Stimulated activated naive CD8-positive, alpha-beta T cell treated with anti-CD3 and anti-CD28 coated beads, Interleukin-15, amount 100 ng/mL, for 72 hours (primary cell): ENCODE data around the gene TNFRSF1A.

Source experiments
- ATAC-seq: fragments of 150-1000 bp; cut with Tn5 transposase; 2 replicates; pipeline ENCODE4 v1.10.0; 2021; ENCODE audit warnings: mild to moderate bottlenecking, moderate library complexity
- DNase-seq, 2 donors: peaks; one replicate each; pipeline ENCODE4 v3.0.0; 2021 to 2022
- H3K27ac Mint-ChIP-seq, 2 donors: one replicate each; pipeline ENCODE4 v1.8.0; 2022; ENCODE audit warnings: mild to moderate bottlenecking in 2 of 2, mixed read lengths in 2 of 2, moderate library complexity in 2 of 2
- H3K27me3 Mint-ChIP-seq: one replicate; pipeline ENCODE4 v1.8.0; 2022; ENCODE audit warnings: mixed read lengths
- H3K4me1 Mint-ChIP-seq: one replicate; pipeline ENCODE4 v1.8.0; 2022; ENCODE audit warnings: mild to moderate bottlenecking, mixed read lengths
- H3K4me3 Mint-ChIP-seq, 2 donors: one replicate each; pipeline ENCODE4 v1.8.0; 2022; ENCODE audit warnings: mild to moderate bottlenecking in 2 of 2, mixed read lengths in 2 of 2, moderate library complexity in 1 of 2
- H3K9me3 Mint-ChIP-seq, 2 donors: one replicate each; pipeline ENCODE4 v1.8.0; 2022; ENCODE audit warnings: mixed read lengths in 2 of 2

Gene TNFRSF1A

DNA sequence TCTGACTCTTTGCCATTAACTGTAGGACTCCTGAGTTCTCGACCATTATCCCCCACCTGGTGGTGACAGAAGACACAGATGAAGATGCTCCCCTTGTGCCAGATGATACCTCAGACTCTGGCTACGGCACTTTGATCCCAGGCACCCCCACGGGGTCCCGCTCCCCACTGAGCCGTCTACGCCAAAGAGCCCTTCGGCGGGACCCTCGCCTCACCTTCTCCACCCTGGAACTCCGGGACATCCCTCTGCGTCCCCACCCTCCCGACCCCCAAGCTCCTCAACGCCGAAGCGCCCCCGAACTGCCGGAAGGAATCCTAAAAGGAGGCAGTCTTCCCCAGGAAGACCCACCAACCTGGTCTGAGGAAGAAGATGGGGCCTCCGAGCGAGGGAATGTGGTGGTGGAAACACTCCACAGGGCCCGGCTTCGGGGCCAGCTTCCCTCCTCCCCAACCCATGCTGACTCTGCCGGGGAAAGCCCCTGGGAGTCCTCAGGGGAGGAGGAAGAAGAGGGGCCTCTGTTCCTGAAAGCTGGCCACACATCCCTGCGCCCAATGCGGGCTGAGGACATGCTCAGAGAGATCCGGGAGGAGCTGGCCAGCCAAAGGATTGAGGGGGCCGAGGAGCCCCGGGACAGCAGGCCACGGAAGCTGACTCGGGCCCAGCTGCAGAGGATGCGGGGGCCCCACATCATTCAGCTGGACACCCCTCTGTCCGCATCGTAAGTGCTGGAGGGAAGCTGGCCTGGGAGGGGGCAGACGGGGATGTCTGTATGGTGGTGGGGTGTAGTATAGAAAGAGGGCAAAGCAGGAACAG, 14.4 kb downstream of the TNFRSF1A start:
- DNase-seq (no peak), ATAC-seq (no peak)
- Mint-ChIP-seq H3K4me1 (peaks cover 71% of the 10 kb centered on the region), H3K27ac (no peak overlapping the region), H3K4me3 (no peak overlapping the region), H3K9me3 (no peaks in the 10 kb centered on the region), H3K27me3 (no peaks in the 10 kb centered on the region)

GRCh38 chr12:6326316-6327228, 15.3 kb downstream of the TNFRSF1A start:
- ATAC-seq (peak; percentile 57), DNase-seq (no peak)
- H3K4me1 Mint-ChIP-seq, result peaks cover 70% of the 10 kb centered on the region
- H3K27me3 Mint-ChIP-seq, result no peaks in the 10 kb centered on the region
- no peak overlapping the region for H3K4me3 Mint-ChIP-seq
- peak overlapping the region in 1 of 2 donors; percentile 36 for H3K27ac Mint-ChIP-seq
- no peaks in the 10 kb centered on the region for H3K9me3 Mint-ChIP-seq

DNA sequence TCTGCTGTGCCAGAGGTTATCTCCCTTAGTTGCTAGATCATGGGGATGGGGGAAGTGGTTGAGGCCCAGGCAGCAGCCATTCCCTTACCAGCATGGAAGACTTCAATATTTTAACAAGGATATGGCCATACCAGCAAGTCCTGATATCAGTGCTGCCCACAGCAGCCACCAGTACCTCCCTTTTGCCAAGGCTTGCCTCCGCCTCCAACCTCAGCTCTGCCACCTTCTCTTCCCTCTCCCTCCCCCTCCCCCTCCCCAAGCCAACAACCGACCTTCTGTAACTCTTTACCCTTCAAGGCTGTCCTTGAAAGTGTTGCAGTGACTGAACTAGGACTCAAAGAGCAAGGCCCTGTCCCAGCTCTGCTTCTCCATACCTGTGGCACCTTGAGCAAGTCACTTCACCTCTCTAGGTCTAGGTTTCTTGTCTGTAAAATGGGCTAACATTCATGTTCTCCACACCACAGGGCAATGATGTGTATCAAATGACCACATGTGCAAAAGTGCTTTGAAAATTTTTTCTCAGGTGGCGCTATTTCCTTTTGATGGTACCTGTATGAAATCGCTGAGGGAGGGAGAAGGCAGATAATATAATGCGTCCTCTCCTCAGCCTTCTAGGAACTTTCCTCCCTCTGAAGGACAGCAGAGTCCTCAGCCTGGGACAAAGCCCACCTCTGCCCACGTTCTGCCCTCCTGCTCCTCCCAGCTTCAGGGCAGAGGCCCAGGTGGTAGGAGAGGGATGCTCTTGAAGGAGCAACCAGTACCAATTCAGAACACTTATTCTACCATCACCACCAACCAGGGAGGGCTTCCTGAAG, 16.7 kb downstream of the TNFRSF1A start:
- Mint-ChIP-seq H3K9me3 (no peaks in the 10 kb centered on the region), H3K27me3 (no peaks in the 10 kb centered on the region), H3K27ac (peak overlapping the region in 1 of 2 donors; percentile 20), H3K4me3 (peak overlapping the region in 1 of 2 donors; percentile 82), H3K4me1 (peaks cover 56% of the 10 kb centered on the region)
- DNase-seq (no peak), ATAC-seq (no peak)

DNA sequence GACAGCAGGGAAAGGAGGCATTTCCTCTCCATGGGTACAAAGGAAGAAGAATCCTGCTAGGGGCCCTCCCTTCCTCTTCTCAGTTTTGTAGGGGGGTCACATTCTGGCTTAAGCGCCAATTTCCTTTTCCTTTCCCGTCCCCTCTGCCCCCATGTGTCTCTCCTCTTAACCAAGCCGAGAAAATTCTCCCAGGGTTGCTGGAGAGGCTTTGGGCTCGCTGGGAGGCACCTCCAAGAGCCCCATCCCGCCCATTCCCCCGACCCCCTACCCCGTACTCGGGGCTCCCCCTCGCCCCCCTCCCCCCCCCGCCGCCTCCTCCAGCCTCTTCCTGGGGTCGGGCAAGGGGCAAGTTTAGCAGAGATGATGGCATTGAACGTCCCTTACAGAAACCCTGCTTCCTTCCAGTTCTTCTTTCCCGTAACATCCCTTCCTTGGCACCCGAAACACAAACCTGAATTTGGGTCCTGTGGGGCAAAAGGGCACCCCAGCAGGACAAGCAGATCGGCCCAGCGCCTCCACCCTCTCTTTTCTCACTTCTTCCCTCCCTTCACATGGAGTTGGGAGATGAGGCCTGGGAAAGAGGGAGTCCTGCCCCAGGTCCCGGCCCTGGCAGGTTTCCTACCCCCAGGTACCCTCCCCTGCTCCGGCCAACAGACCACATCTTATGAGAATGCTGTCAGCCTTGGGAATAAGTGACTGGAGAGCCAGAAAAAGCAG, 17.7 kb downstream of the TNFRSF1A start:
- ATAC-seq (no peak), DNase-seq (no peak)
- peak overlapping the region; percentile 82 to 83 for H3K4me3 Mint-ChIP-seq
- no peaks in the 10 kb centered on the region for H3K9me3 Mint-ChIP-seq
- H3K27ac Mint-ChIP-seq, result peak overlapping the region; percentile 54 to 90
- H3K4me1 Mint-ChIP-seq, result peaks cover 53% of the 10 kb centered on the region
- H3K27me3 Mint-ChIP-seq, result no peaks in the 10 kb centered on the region

GRCh38 chr12:6323340-6323994, 18.4 kb downstream of the TNFRSF1A start:
- Mint-ChIP-seq H3K27me3 (no peaks in the 10 kb centered on the region), H3K27ac (peak overlapping the region; percentile 54 to 90), H3K4me3 (peak overlapping the region; percentile 74 to 83), H3K9me3 (no peaks in the 10 kb centered on the region), H3K4me1 (peaks cover 58% of the 10 kb centered on the region)
- no peak for DNase-seq
- peak; percentile 67 for ATAC-seq

DNA sequence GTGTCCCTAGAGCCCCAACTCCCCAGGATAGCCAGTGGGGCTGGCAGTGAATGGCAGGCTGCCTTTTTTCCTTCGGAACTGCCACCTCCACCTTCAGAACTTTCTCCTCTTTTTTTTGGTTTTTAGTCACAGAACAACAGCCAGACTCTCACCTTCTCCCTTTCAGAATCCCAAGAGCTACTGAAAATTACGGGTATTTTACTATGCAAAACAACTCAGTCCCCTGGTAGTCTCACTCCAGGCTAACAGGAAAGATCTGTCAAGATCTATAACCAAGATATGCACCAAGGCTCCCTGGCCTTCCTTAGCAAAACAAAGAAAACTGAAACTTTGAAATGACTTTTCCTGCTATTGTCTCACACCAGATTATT, 18.9 kb downstream of the TNFRSF1A start:
- Mint-ChIP-seq H3K27me3 (no peaks in the 10 kb centered on the region), H3K4me1 (peaks cover 58% of the 10 kb centered on the region), H3K4me3 (peak overlapping the region in 1 of 2 donors; percentile 74), H3K27ac (no peak overlapping the region), H3K9me3 (no peaks in the 10 kb centered on the region)
- DNase-seq (no peak), ATAC-seq (peak; percentile 1)

DNA sequence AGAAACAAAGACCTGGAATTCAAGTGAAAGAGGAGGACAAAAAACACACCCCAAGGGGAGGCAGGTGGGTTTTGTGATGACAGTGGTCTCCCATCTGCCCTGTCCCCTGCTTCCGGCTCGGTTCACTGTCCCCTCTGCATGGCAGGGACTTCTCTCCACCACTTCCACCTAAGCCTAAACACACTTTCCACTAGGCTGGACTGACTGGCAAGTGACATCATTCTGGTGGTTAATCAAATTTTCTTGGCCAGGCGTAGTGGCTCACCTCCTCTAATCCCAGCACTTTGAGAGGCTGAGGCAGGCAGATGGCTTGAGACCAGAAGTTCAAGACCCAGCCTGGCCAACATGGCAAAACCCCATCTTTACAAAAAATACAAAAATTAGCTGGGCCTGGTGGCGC, 19.5 kb downstream of the TNFRSF1A start:
- peaks cover 60% of the 10 kb centered on the region for H3K4me1 Mint-ChIP-seq
- ATAC-seq (no peak), DNase-seq (no peak)
- no peaks in the 10 kb centered on the region for H3K27me3 Mint-ChIP-seq
- no peaks in the 10 kb centered on the region for H3K9me3 Mint-ChIP-seq
- H3K27ac Mint-ChIP-seq, result no peak overlapping the region
- no peak overlapping the region for H3K4me3 Mint-ChIP-seq

- Mint-ChIP-seq H3K27me3 (no peaks in the 10 kb centered on the region), H3K4me1 (peaks cover 60% of the 10 kb centered on the region), H3K9me3 (no peaks in the 10 kb centered on the region), H3K4me3 (no peak overlapping the region), H3K27ac (no peak overlapping the region)
- ATAC-seq (no peak), DNase-seq (no peak)
Measured at GRCh38 chr12:6321905-6322304, 20.0 kb downstream of the TNFRSF1A start.

GRCh38 chr12:6319446-6319845, 22.4 kb downstream of the TNFRSF1A start:
- no peaks in the 10 kb centered on the region for H3K27me3 Mint-ChIP-seq

GRCh38 chr12:6318440-6318879, 23.4 kb downstream of the TNFRSF1A start:
- H3K4me3 Mint-ChIP-seq, result peak overlapping the region; percentile 4 to 65
- ATAC-seq (peak; percentile 47), DNase-seq (no peak)
- H3K4me1 Mint-ChIP-seq, result peaks cover 46% of the 10 kb centered on the region
- H3K27me3 Mint-ChIP-seq, result no peaks in the 10 kb centered on the region
- H3K9me3 Mint-ChIP-seq, result no peaks in the 10 kb centered on the region
- H3K27ac Mint-ChIP-seq, result peak overlapping the region; percentile 72 to 88

More at GRCh38 chr12:6319446-6319845, 22.4 kb downstream of the TNFRSF1A start:
- peaks cover 46% of the 10 kb centered on the region for H3K4me1 Mint-ChIP-seq
- no peak overlapping the region for H3K4me3 Mint-ChIP-seq
- no peaks in the 10 kb centered on the region for H3K9me3 Mint-ChIP-seq
- ATAC-seq, result no peak
- H3K27ac Mint-ChIP-seq, result peak overlapping the region in 1 of 2 donors; percentile 75
- DNase-seq, result no peak

GRCh38 chr12:6317693-6318439, 24.0 kb downstream of the TNFRSF1A start:
- Mint-ChIP-seq H3K27me3 (no peaks in the 10 kb centered on the region), H3K27ac (peak overlapping the region; percentile 72 to 88), H3K4me1 (peaks cover 46% of the 10 kb centered on the region), H3K4me3 (peak overlapping the region; percentile 4 to 65), H3K9me3 (no peaks in the 10 kb centered on the region)
- ATAC-seq (peak; percentile 23), DNase-seq (no peak)

DNA sequence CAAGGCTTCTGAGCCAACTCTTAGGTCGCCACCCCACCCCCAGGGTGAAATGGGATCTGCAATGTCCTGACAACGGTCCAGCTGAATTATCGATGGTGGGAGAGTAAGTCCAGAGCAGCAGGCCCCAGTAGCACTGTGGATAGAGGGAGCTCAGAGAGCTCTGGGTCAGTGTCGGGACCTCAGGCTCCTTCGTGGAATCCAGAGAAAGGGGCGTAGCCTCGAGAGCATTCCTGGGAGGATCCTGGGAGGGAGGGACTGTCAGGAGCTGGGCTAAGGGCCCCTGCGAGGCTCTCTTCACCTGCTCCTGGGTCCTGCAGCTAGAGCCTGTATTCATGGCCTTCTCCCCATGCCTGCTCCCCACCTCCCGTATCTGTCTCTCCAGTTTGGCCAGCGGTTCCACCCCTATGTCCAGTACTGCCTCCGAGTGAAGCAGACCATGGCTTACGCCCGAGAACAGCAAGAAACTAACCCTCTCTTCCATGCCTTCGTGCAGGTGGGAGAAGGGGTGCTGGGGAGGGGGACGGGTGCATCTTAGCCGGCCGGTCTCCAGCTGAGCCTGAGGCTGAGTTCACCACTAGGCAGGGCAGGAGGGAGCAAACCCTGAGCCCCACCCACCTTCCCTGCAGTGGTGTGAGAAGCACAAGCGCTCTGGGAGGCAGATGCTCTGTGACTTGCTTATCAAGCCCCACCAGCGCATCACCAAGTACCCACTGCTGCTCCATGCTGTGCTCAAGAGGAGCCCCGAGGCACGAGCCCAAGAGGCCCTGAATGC, 24.8 kb downstream of the TNFRSF1A start:
- DNase-seq (no peak), ATAC-seq (no peak)
- no peaks in the 10 kb centered on the region for H3K9me3 Mint-ChIP-seq
- no peak overlapping the region for H3K4me3 Mint-ChIP-seq
- no peaks in the 10 kb centered on the region for H3K27me3 Mint-ChIP-seq
- H3K4me1 Mint-ChIP-seq, result peaks cover 51% of the 10 kb centered on the region
- no peak overlapping the region for H3K27ac Mint-ChIP-seq
